KBM-7 (cell line): ENCODE data around the gene MROH2A.

Source experiments
- DNase-seq: peaks from one replicate; pipeline ENCODE4 v3.0.0-alpha.2; 2015
- in situ Hi-C: fragments of 300-500 bp; cut with MboI; formaldehyde crosslinking; loops from 2 replicates; pipeline ENCODE4 v1.14.3; 2020; ENCODE audit warnings: low sequenced_read_pairs, low pct_unique_long_range_greater_than_20kb, mixed read lengths

Gene MROH2A

GRCh38 chr2:233761040-233761769, 16.9 kb upstream of the MROH2A start:
- DNase-seq = no peak
- in situ Hi-C loops = no loop called here

- in situ Hi-C loops = no loop called here
- DNase-seq = no peak
Measured at GRCh38 chr2:233764264-233764663, 13.9 kb upstream of the MROH2A start.

GRCh38 chr2:233764761-233765160, 13.4 kb upstream of the MROH2A start:
- in situ Hi-C loops = no loop called here
- DNase-seq = no peak

DNA sequence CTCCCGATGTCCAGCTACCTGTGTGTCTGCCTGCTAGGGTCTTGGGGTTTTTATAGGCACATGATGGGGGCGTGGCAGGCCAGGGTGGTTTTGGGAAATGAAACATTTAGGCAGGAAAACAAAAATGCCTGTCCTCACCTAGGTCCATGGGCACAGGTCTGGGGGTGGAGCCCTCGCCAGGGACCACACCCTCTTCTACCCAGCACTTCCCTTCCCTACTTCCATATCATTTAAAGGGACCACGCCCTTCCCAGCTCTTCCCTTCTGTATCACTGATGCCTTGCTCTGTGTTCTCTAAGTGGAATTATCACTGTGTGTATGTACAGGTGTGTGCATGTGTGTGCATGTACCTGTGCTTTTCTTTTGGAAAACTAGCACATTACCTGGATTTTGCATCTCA, 11.7 kb upstream of the MROH2A start:
- in situ Hi-C loops = no loop called here
- DNase-seq = no peak

DNA sequence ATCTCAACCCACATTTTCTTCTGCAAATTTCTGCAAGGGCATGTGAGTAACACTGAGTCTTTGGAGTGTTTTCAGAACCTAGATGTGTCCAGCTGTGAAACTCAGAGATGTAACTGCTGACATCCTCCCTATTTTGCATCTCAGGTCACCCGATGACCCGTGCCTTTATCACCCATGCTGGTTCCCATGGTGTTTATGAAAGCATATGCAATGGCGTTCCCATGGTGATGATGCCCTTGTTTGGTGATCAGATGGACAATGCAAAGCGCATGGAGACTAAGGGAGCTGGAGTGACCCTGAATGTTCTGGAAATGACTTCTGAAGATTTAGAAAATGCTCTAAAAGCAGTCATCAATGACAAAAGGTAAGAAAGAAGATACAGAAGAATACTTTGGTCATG, 10.1 kb upstream of the MROH2A start:
- no peak for DNase-seq
- in situ Hi-C loops = no loop called here

DNA sequence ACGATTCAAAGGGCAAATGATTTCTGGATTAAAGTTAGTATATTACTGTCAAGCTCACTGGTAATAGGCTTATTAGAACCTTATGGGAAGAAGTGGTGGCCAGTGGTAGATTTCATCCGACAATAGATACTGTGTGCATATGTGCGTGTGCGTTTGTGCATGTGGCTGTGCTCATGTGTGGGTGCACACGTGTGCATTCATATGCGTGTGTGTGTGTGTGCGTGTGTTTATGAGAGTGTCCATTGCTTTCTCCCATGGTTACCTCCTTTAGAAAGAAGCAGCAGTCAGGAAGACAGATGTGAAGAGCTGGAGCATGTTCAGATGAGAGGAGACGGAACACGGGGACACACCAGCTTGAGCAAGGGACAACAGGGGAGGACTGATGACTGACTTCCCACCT, 8.9 kb upstream of the MROH2A start:
- in situ Hi-C loops = no loop called here
- DNase-seq = no peak

GRCh38 chr2:233772153-233772552, 6.0 kb upstream of the MROH2A start:
- in situ Hi-C loops = no loop called here
- no peak for DNase-seq

GRCh38 chr2:233772583-233772982, 5.5 kb upstream of the MROH2A start:
- in situ Hi-C loops = no loop called here
- DNase-seq = no peak

- in situ Hi-C loops = no loop called here
- DNase-seq = no peak
Measured at GRCh38 chr2:233773854-233774253, 4.3 kb upstream of the MROH2A start.

- in situ Hi-C loops = no loop called here
- no peak for DNase-seq
Measured at GRCh38 chr2:233775414-233775813, 2.7 kb upstream of the MROH2A start.

GRCh38 chr2:233779722-233780121, 1.6 kb downstream of the MROH2A start:
- DNase-seq = no peak
- in situ Hi-C loops = no loop called here

DNA sequence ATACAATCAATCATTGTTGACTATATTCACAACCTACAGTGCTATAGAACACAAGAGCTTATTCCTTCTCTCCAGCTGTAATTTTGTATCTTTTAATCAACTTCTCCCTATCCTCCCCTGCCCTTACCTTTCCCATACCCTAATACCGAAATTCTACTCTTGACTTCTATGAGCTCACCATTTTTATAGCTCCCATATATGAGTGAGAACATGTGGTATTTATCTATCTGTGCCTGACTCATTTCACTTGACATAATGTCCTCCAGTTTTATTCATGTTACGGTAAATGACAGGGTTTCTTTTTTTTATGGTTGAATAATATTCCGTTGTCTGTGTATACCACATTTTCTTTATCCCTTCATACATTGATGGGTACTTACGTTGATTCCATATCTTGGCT, 2.6 kb downstream of the MROH2A start:
- no peak for DNase-seq
- in situ Hi-C loops = no loop called here

GRCh38 chr2:233789554-233789953, 11.4 kb downstream of the MROH2A start:
- DNase-seq = no peak
- in situ Hi-C loops = no loop called here

DNA sequence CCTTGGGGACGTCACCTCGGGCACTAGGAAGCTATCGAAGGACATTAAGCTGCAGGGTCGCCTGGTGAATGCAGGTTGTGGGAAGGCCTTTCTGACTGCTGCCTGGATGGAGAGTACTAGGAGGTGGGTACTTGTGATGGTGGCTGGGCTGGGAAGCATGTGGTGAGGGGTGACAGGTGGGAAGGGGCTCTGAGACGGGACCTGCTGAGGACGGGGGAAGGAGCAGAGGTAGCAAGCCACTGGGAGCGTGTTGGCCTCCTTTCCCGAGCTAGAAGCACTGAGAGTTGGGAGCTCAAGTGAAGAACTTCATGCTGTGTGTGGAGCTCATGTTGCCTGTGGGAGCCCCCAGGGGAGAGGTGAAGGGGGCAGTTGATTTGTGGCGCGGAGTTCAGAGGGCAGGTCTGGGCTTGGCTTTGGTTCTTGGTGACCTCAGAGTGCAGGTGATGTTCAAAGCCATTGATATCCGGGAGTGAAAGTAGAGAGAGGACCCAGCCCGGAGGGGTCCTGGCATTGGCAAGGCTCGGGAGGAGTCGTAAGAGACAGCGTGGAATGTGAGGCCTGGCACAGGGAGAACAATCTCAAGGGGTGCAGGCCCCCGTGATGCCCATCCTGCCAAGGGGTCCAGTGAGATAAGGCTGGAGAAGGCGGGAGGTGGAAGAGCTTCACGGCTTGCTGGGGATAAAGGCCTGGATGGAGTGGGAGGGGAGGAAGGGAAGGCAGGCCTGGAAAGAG, 13.2 kb downstream of the MROH2A start:
- DNase-seq = no peak

DNA sequence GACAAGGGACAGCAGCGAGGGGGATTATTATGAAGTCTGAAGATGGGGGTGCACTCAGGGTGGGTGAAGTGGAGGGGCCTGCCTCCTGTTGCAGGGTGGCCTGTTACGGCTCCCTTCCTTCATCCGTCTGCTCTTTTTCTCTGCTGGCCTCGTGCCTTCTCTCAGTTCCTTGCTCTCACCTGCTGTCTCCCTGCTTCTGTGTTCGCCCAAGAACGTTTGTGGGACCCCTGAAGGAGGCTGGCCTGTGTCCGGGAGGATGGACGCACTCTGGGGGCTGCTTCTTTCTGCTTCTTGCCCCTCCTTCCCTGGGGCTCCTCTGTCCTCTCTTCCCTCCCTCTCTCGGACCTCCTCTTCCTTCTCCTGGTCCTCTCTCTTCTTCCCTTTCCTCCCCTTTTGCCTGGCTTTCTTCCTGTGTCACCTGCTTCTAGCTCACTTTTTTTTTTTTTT, 13.8 kb downstream of the MROH2A start:
- DNase-seq = no peak
- in situ Hi-C loops = no loop called here

More for the DNA sequence above, 13.2 kb downstream of the MROH2A start:
- in situ Hi-C loops = no loop called here

DNA sequence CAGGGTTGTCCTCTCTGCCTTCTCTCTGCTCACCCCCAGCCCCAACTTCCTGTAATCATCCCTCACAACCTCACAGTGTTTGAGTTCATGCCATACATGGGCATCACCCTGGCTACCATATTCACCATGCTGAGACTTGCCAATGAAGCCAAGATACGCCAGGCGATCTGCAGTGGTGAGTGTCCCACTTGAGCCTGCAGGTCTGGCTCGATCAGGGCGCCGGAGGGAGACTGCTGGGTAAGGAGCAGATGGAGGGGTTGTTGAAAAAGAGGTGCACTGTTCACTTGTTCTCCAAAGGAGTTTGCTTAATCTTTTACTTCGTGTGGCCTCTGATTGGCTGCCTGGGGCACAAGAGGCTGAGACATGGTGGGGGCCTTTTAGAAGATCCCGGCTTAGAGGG, 14.6 kb downstream of the MROH2A start:
- no peak for DNase-seq
- in situ Hi-C loops = no loop called here

- in situ Hi-C loops = no loop called here
- DNase-seq = no peak
Measured at GRCh38 chr2:233793465-233794127, 15.5 kb downstream of the MROH2A start.

GRCh38 chr2:233794128-233794658, 16.1 kb downstream of the MROH2A start:
- no peak for DNase-seq
- in situ Hi-C loops = no loop called here

DNA sequence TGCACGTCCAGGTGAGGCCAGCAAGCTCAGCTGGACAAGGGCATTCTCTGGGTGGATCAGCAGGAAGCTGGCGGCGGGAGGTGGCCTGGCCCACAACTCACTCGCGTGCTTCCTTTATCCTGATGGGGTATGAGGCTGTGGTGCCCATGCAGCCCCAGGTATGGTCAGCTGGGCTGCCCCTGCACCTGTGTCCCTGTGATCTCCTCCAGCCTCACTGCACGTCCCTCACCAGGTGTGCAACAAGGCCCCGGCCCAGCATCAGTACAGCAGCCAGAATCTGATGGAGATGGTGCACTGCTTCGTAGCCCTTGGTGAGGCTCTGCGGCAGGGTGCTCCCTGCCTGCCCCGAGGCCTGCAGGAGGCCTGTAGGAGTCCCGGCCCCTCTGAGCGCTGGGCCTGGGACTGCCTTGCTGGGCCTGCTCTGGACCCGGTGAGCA, 17.6 kb downstream of the MROH2A start:
- in situ Hi-C loops = no loop called here
- DNase-seq = no peak

DNA sequence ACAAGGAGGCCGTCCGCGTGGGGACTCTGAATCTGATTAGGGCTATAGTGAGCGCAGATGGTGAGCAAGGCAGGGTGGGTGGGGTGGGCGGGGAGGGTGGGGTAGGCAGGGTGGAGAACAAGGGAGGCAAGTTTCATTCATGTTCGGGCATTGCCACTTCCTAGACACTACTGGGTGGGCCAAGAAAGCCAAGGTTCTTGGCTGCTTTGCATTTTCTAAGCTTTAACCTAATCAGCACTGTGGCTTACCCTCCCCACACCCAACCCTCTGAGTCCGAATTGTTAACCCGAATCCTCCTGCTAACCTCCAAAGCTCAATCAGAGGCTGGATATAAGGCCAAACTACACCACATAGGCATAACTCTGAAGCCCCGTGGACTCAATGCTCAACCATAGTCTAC, 18.1 kb downstream of the MROH2A start:
- no peak for DNase-seq
- in situ Hi-C loops = no loop called here
